ENCODE results near the gene MCM3AP.

- TF ChIP-seq POLR2AphosphoS5 (IDR thresholded peaks at IDR 0.05; ENCODE audit: borderline replicate concordance, low read depth, low read length), result no peak
- TF ChIP-seq EZH2 (IDR thresholded peaks at IDR 0.05), result no peak
These were observed 10.8 kb upstream of the MCM3AP start for GRCh38 chr21:46295996-46296752.

All from SK-N-MC (cell line).